EH (cell line): ENCODE measurements around the gene RACK1.

Experiments
- DNase-seq: peaks from one replicate; pipeline ENCODE4 v3.0.0-alpha.2; 2015; ENCODE audit warnings: low read depth

The RACK1 gene

GRCh38 chr5:181233801-181234454 is 9.8 kb downstream of the RACK1 start:
- DNase-seq, result no peak

GRCh38 chr5:181233088-181233800 is 10.5 kb downstream of the RACK1 start:
- DNase-seq, result no peak

GRCh38 chr5:181232593-181232992 is 11.1 kb downstream of the RACK1 start:
- no peak for DNase-seq

DNA sequence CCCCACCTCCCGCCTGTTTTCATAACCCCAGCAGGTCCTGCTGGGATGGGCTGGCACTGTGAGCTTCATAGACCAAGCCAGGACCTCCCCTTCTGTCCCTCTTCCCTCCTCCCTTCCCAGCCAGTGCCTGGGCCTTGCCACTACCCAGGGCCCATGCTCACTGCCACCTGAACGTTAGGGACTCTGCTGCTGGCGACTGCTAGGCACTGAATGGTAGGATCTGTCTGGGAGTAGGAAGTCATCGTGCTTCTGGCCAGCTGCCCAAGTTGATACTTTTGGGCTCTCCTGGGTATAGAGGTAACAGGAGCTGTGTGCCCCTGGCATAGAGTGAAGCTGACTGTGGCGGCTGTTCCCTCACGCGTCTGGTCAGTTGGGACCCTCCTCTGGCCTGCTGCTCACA is 12.3 kb downstream of the RACK1 start:
- no peak for DNase-seq

DNA sequence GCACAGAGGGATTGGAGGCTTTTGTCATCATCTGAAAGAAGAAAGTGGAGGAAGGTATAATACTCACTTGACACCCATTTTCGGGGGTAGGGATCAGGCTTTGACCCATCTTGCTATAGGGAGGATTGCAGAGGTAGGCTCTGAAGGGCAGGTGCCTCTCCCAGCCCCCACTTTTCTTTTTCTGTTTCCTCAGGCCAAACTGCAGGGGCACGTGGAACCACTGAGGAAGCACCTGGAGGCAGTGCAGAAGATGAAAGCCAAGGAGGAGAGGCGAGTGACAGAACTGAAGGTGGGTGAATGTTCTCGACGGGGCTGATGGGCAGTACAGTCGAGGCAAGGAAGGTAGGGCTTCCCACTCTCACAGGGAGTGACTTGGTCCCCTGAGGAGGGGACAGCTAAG is 13.2 kb downstream of the RACK1 start:
- DNase-seq, result no peak

- no peak for DNase-seq
Observed at GRCh38 chr5:181229996-181230395, 13.7 kb downstream of the RACK1 start.

- DNase-seq, result no peak
Observed at GRCh38 chr5:181224390-181225229, 19.1 kb downstream of the RACK1 start.

DNA sequence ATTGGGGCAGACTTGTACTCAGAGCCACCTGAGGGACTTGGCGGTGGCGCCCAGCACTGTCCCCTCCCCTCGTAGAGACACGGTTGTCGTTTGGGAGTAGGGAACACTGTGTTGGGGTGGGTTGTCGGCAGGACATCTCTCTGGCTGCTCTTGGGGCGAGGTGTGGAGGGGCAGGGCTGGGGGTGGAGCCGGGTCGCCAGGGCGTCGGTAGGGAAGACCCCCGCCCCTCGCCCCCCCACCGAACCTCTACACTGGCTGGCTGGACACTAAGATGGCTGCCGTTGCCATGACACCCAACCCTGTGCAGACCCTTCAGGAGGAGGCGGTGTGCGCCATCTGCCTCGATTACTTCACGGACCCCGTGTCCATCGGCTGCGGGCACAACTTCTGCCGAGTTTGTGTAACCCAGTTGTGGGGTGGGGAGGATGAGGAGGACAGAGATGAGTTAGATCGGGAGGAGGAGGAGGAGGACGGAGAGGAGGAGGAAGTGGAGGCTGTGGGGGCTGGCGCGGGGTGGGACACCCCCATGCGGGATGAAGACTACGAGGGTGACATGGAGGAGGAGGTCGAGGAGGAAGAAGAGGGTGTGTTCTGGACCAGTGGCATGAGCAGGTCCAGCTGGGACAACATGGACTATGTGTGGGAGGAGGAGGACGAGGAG is 19.8 kb downstream of the RACK1 start:
- DNase-seq, result peak; percentile 52

DNA sequence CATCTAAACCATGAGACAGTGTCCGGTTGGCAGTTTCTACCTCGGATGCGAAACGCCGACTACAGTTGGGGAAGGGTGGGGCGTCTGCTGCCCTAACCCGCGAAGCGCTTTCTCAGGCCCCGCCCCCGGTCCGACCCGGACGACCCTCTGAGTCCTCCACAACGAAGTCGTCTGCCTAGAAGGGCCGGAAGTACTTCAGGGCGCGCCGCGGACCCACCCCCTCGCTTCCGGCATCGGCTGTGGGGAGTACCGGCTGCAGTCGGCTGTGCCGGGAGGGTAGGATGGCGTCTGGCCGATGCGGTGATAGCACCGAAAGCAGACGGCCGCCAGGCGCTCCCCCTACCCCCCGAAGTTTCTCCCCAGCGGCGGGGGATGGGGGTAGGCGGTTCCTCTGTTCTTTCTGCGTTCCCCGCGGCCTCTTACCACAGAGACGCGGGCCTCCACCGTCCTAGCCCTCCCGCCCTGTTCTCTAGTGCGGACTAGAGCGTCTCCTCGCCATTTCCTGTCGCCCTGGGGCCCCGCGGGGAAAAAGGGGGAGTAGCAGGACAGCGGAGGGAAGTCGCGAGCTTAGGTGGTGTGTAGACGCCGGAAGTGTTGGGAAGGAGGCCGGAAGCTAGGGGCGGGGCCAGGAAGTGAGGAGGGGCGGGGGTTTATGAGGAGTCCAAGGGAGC is 20.5 kb downstream of the RACK1 start, which contains the start of gene TRIM41:
TRIM41 (plus strand) TSS at position 224 of the 671 bp plus-strand sequence. CDS start 719 bp downstream, outside the sequence.
- peak; percentile 99 for DNase-seq

DNA sequence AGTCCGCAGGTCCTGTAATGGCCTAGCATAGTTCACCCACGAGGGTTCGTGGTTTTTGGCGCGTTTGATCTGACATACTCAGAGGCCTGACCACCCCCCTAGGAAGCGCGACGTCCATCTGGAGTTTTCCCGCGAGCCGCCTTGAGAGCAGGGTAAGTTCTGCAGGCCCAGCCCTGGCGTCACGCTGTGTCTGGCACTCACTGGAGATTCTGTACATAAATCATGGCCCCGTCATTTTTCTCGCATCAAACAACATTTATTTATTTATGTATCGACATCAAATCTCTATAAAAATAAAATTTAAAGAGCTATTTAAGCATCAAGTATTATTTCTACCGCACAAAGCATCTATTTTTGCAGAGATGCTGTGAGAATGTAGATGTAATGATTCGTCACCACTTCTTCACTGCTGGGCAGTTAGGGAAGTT is 21.1 kb downstream of the RACK1 start:
- DNase-seq, result no peak

- peak; percentile 97 for DNase-seq
Observed at GRCh38 chr5:181221792-181222629, 21.7 kb downstream of the RACK1 start.

- no peak for DNase-seq
Observed at GRCh38 chr5:181221105-181221791, 22.5 kb downstream of the RACK1 start.

- no peak for DNase-seq
Observed at GRCh38 chr5:181220178-181220515, 23.6 kb downstream of the RACK1 start.

DNA sequence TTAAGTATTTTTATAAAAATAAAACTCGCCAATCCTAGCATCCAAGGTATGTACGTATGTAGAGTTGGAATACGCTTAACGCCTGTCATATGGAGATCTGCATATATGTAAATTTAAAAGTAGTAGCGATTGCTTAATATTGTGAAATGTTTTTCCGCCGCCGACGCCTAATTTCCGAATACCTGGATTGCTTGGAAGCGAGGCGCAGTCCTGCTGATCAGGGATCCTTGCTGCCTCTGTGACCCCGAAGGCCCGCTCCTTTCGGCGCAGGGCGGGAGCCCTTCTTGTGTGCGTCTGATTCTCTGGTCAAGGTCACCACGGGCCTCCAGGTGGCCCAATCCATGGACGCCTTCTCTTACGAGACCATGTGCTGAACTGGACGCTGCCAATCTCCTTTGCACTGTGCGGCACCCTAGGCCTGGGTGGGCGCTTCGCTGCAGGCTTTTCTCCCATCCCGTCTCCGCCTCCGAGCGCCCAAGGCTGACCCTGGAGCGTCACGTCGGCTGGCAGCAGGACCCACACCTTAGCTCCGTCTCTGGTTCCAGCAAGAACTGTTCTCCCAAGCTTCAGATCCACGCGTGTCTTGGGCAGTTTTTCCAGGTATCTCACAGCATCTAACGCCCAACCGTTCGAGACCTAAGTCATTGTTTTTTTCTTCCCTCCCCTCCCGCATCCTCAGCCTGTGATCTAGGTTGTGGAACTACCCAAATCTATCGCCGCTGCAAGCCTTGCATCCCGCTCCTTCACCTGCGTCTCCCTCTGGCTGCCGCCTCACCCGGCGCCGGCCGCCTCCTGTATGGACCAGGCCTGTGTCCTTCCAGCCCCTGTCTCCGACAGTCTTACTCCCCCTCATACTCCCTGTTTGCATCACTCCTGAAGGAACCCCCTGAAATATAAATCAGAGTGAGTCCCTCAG is 24.2 kb downstream of the RACK1 start:
- no peak for DNase-seq

DNA sequence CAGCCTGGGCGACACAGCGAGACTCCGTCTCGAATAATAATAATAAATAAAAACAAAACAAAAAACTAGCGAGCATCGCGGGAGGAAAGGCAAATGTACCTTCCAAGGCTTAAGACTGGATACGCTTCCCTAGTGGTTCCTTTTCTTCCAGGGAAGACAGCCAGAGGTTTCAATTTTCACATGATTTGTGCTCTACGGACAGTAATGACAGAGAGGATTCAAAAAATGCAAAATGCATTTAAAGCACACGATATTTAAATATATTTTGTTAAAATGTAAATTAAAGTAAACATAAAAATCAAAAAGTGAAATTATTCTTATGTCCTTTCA is 24.9 kb downstream of the RACK1 start:
- DNase-seq, result peak; percentile 31

DNA sequence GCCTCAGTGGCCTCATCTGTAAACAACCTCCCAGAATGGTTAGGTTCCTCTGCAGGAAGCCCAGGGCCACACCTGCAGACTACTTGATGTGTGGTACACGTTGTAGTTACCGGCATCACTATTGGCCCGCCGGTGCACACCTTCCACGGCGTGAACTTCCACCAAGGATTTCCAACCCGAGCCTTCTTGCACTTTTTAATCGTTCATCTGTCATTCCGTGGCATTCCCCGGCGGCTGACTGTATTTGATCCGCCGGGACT is 26.0 kb downstream of the RACK1 start:
- no peak for DNase-seq

DNA sequence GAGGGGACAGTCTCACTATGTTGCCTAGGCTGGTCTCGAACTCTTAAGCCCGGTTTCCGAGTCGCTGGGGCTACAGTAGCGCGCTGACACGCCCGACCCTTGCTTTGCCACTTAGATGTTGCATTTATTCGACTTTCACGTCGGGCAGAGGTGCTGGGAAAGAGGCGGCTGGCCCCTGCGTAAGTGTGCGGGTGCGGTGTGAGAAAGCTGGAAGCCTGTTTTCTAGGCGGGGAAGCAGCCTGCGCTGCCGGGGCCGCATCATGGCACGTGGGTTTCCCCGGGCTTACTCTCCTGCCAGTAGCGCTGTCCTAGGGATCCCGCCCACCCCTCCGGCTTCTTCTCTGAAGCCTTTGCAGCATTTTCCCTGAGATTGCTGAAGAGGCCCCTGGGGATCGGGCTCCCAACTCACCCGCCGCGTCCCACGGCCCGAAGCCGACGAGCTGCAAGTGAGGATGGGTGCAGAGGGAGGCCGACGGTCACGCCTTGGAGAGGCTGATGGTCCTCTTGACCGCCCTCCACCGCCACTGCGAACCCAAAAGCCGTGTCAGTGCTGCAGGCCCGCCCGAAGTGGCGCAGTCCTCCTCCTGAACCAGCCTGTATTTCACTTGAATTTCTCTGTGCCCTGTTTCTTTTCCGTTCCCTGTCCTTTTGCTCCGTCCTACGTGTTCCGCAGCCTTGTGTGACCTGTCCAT is 26.4 kb downstream of the RACK1 start:
- peak; percentile 66 for DNase-seq

- DNase-seq, result peak; percentile 39
Observed at GRCh38 chr5:181215997-181216989, 27.4 kb downstream of the RACK1 start.
